ENCODE results near the gene TBC1D8. TPM values are rescaled to one million over a fixed set of nuclear protein-coding genes. Genes with fewer than 3 reads are reported as not detected.

The TBC1D8 gene
- total and polyA plus RNA-seq, 2 of the 13 experiments (the other 11 are each of a cell fraction or from before 2014, with no cell fraction given): 45.1 to 95.4 TPM

DNA sequence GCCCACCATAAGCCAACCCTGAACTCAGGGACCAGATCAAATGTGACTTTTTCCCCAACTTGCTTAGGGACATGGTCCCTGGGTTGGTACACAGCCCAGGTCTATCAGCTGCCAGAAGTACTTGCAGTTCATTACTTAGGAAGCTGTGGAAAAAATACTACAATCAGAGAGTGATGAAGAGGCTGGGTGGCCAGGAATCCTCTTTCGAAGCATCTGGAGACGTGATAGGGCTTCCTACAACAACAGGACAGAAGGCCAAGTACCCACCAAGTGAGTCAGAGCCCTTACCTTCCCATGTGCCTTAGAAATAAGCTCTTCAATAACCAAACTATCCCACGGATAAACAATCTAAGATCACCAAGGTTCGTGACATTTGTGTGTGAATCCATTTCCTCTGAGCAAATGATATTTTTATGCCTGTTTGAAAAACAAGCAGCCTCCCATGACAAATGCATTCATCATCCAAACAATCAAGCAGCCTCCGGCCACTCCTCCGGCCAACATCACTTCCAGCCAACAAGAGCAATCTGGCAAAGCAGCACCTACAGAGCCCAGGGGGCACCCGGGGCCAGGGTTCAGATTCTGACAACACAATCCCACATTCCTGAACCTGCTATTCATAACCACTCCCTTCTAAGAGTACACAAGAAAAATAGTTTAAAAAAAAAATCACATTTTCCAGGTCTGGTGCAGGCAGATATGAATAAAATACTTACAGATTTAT, 26.4 kb downstream of the TBC1D8 start (continued):
- TF ChIP-seq, protein P1, sequence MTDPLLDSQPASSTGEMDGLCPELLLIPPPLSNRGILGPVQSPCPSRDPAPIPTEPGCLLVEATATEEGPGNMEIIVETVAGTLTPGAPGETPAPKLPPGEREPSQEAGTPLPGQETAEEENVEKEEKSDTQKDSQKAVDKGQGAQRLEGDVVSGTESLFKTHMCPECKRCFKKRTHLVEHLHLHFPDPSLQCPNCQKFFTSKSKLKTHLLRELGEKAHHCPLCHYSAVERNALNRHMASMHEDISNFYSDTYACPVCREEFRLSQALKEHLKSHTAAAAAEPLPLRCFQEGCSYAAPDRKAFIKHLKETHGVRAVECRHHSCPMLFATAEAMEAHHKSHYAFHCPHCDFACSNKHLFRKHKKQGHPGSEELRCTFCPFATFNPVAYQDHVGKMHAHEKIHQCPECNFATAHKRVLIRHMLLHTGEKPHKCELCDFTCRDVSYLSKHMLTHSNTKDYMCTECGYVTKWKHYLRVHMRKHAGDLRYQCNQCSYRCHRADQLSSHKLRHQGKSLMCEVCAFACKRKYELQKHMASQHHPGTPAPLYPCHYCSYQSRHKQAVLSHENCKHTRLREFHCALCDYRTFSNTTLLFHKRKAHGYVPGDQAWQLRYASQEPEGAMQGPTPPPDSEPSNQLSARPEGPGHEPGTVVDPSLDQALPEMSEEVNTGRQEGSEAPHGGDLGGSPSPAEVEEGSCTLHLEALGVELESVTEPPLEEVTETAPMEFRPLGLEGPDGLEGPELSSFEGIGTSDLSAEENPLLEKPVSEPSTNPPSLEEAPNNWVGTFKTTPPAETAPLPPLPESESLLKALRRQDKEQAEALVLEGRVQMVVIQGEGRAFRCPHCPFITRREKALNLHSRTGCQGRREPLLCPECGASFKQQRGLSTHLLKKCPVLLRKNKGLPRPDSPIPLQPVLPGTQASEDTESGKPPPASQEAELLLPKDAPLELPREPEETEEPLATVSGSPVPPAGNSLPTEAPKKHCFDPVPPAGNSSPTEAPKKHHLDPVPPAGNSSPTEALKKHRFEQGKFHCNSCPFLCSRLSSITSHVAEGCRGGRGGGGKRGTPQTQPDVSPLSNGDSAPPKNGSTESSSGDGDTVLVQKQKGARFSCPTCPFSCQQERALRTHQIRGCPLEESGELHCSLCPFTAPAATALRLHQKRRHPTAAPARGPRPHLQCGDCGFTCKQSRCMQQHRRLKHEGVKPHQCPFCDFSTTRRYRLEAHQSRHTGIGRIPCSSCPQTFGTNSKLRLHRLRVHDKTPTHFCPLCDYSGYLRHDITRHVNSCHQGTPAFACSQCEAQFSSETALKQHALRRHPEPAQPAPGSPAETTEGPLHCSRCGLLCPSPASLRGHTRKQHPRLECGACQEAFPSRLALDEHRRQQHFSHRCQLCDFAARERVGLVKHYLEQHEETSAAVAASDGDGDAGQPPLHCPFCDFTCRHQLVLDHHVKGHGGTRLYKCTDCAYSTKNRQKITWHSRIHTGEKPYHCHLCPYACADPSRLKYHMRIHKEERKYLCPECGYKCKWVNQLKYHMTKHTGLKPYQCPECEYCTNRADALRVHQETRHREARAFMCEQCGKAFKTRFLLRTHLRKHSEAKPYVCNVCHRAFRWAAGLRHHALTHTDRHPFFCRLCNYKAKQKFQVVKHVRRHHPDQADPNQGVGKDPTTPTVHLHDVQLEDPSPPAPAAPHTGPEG (CRISPR knock-in tag; IDR thresholded peaks at IDR 0.05): no peak
- TF ChIP-seq KDM5A (IDR thresholded peaks at IDR 0.05; ENCODE audit: borderline replicate concordance, low read length) (no peak), CEBPB (IDR thresholded peaks at IDR 0.05; ENCODE audit: borderline replicate concordance, low read depth, low read length) (peak; percentile 31; the same call in 1 of the 2 replicates), CCDC6 (CRISPR knock-in tag; IDR thresholded peaks at IDR 0.05) (no peak), NFKBIZ (CRISPR knock-in tag; IDR thresholded peaks at IDR 0.05) (peak; percentile 43; the same call in 1 of the 2 replicates), GTF2F1 (IDR thresholded peaks at IDR 0.05; ENCODE audit: low read length) (no peak), ISX (CRISPR knock-in tag; conservative IDR thresholded peaks at IDR 0.05) (no peak), ZNF546 (CRISPR knock-in tag; conservative IDR thresholded peaks at IDR 0.05) (no peak), TGIF2 (CRISPR knock-in tag; IDR thresholded peaks at IDR 0.05) (no peak), ZBTB7A (CRISPR knock-in tag; IDR thresholded peaks at IDR 0.05) (no peak), POLR2G (IDR thresholded peaks at IDR 0.05; ENCODE audit: low read depth, low read length) (no peak)
- TF ChIP-seq, protein P2, sequence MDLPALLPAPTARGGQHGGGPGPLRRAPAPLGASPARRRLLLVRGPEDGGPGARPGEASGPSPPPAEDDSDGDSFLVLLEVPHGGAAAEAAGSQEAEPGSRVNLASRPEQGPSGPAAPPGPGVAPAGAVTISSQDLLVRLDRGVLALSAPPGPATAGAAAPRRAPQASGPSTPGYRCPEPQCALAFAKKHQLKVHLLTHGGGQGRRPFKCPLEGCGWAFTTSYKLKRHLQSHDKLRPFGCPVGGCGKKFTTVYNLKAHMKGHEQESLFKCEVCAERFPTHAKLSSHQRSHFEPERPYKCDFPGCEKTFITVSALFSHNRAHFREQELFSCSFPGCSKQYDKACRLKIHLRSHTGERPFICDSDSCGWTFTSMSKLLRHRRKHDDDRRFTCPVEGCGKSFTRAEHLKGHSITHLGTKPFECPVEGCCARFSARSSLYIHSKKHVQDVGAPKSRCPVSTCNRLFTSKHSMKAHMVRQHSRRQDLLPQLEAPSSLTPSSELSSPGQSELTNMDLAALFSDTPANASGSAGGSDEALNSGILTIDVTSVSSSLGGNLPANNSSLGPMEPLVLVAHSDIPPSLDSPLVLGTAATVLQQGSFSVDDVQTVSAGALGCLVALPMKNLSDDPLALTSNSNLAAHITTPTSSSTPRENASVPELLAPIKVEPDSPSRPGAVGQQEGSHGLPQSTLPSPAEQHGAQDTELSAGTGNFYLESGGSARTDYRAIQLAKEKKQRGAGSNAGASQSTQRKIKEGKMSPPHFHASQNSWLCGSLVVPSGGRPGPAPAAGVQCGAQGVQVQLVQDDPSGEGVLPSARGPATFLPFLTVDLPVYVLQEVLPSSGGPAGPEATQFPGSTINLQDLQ (CRISPR knock-in tag; IDR thresholded peaks at IDR 0.05): no peak
- TF ChIP-seq, protein P3, sequence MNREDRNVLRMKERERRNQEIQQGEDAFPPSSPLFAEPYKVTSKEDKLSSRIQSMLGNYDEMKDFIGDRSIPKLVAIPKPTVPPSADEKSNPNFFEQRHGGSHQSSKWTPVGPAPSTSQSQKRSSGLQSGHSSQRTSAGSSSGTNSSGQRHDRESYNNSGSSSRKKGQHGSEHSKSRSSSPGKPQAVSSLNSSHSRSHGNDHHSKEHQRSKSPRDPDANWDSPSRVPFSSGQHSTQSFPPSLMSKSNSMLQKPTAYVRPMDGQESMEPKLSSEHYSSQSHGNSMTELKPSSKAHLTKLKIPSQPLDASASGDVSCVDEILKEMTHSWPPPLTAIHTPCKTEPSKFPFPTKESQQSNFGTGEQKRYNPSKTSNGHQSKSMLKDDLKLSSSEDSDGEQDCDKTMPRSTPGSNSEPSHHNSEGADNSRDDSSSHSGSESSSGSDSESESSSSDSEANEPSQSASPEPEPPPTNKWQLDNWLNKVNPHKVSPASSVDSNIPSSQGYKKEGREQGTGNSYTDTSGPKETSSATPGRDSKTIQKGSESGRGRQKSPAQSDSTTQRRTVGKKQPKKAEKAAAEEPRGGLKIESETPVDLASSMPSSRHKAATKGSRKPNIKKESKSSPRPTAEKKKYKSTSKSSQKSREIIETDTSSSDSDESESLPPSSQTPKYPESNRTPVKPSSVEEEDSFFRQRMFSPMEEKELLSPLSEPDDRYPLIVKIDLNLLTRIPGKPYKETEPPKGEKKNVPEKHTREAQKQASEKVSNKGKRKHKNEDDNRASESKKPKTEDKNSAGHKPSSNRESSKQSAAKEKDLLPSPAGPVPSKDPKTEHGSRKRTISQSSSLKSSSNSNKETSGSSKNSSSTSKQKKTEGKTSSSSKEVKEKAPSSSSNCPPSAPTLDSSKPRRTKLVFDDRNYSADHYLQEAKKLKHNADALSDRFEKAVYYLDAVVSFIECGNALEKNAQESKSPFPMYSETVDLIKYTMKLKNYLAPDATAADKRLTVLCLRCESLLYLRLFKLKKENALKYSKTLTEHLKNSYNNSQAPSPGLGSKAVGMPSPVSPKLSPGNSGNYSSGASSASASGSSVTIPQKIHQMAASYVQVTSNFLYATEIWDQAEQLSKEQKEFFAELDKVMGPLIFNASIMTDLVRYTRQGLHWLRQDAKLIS (CRISPR knock-in tag; IDR thresholded peaks at IDR 0.05): peak; percentile 46; the same call in 1 of the 2 replicates
- TF ChIP-seq, protein P4, sequence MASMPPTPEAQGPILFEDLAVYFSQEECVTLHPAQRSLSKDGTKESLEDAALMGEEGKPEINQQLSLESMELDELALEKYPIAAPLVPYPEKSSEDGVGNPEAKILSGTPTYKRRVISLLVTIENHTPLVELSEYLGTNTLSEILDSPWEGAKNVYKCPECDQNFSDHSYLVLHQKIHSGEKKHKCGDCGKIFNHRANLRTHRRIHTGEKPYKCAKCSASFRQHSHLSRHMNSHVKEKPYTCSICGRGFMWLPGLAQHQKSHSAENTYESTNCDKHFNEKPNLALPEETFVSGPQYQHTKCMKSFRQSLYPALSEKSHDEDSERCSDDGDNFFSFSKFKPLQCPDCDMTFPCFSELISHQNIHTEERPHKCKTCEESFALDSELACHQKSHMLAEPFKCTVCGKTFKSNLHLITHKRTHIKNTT (CRISPR knock-in tag; IDR thresholded peaks at IDR 0.05): no peak

Measured in HepG2 (cell line).